Sigmoid colon (tissue), 7 donors: Measurements from ENCODE around the gene EPRS1. TPM values are rescaled to one million over a fixed set of nuclear protein-coding genes. Genes with fewer than 3 reads are reported as not detected.

ENCODE experiments used
- DNase-seq: peaks from one replicate; pipeline ENCODE4 v3.0.0-alpha.2; 2019
- H3K27ac ChIP-seq, 4 donors: fragments of 200-600 bp; sonication (generic); one replicate each; pipeline ENCODE4 v1.5.1; 2016 to 2019; ENCODE audit warnings: mild to moderate bottlenecking in 1 of 4
- H3K27me3 ChIP-seq, 3 donors: fragments of 200-600 bp; sonication (generic); one replicate each; pipeline ENCODE4 v1.5.1; 2019; ENCODE audit warnings: mild to moderate bottlenecking in 1 of 3
- H3K36me3 ChIP-seq, 4 donors: fragments of 200-600 bp; sonication (generic); one replicate each; pipeline ENCODE4 v1.5.1; 2016 to 2019
- H3K4me1 ChIP-seq, 4 donors: fragments of 200-600 bp; sonication (generic); one replicate each; pipeline ENCODE4 v1.5.1; 2017 to 2019
- H3K4me3 ChIP-seq, 4 donors: fragments of 200-600 bp; sonication (generic); one replicate each; pipeline ENCODE4 v1.5.1; 2017 to 2019; ENCODE audit warnings: mild to moderate bottlenecking in 2 of 4, moderate library complexity in 1 of 4
- H3K9me3 ChIP-seq, 4 donors: fragments of 200-600 bp in 3 of 4; sonication (generic) in 3 of 4; one replicate each; pipeline versions ENCODE4 v1.5.1 to v1.6.1; 2013 to 2019
- EP300 ChIP-seq, 4 donors: sonication (generic); formaldehyde crosslinking; IDR thresholded peaks; one replicate each; pipeline ENCODE4 v1.6.1; 2017; ENCODE audit warnings: antibody characterized with exemption in 4 of 4
- POLR2A ChIP-seq, 2 donors: fragments of 450-650 bp; IDR thresholded peaks; one replicate each; pipeline ENCODE4 v1.6.1; 2016; ENCODE audit warnings: antibody characterized with exemption in 2 of 2, mild to moderate bottlenecking in 2 of 2, moderate library complexity in 2 of 2
- WGBS, 2 donors: extraction: QIAGEN DNeasy Blood & Tissue Kit; methylation state at CpG; one replicate each; pipeline ENCODE4 v1.1.7; 2013; 5-methylcytosine and 5-hydroxymethylcytosine counted together
- intact Hi-C: fragments of 100-400 bp; cut with DNase I; formaldehyde crosslinking; loops from one replicate; pipeline ENCODE4 v1.15.1; 2023
- polyA plus RNA-seq, 3 donors: library from polyadenylated mRNA; stranded (reverse); fragments of 200-250 nt; gene quantifications; one replicate each; pipeline ENCODE4 v1.2.3, GENCODE V29; 2013
- total RNA-seq, 4 donors: library from RNA; depleted of rRNA; stranded (reverse); fragments of >200 nt; gene quantifications; one replicate each; pipeline ENCODE4 v1.1.0, GENCODE V29; 2016
- donor health status: healthy with polysubstance abuse.
- donor health status: Bipolar disorder and iron deficiency.
- donor health status: healthy.

The EPRS1 gene
- total and polyA plus RNA-seq, 7 donors, result 10.8 to 57.5 (median 47.8) TPM

- Histone ChIP-seq H3K9me3 (no peaks in the 10 kb centered on the region), H3K4me1 (no peaks in the 10 kb centered on the region), H3K27ac (no peak overlapping the region), H3K27me3 (no peaks in the 10 kb centered on the region), H3K4me3 (no peak overlapping the region), H3K36me3 (peaks cover 7 to 96% (median 53%) of the 10 kb centered on the region in 4 donors)
- no peak for TF ChIP-seq EP300 (IDR thresholded peaks at IDR 0.05)
- no peak for TF ChIP-seq POLR2A (IDR thresholded peaks at IDR 0.05)
- no peak for DNase-seq
- 68 to 83% methylated on average over 4 of the region's 4 CpGs for WGBS, 2 donors
- intact Hi-C loops, result no loop called here
Measured at GRCh38 chr1:219999821-220000220, 46.5 kb downstream of the EPRS1 start.

Other genes with a start within 250 kb of the EPRS1 start
- under 1 TPM in 1 of 4 donors, not detected in 3; 0.68 TPM for gene SLC30A10, start 117.9 kb downstream of the EPRS1 start, total RNA-seq
- gene SLC30A10, start 117.9 kb downstream of the EPRS1 start, polyA plus RNA-seq, result 1 to 10 TPM; 2.4 to 7.9 (median 4.6) TPM
- 10 to 100 TPM; 13.3 to 19.7 (median 16.8) TPM for gene BPNT1, start 43.3 kb upstream of the EPRS1 start, total RNA-seq
- gene BPNT1, start 43.3 kb upstream of the EPRS1 start, polyA plus RNA-seq, result 10 to 100 TPM; 43.3 to 92.9 (median 52.9) TPM
- gene IARS2, start 47.6 kb upstream of the EPRS1 start, total RNA-seq, result 10 to 100 TPM; 43.7 to 57.1 (median 49.2) TPM
- gene IARS2, start 47.6 kb upstream of the EPRS1 start, polyA plus RNA-seq, result 10 to 100 TPM; 21.3 to 51.6 (median 24.0) TPM
- gene RAB3GAP2, start 225.9 kb upstream of the EPRS1 start, total RNA-seq, result 10 to 100 TPM; 22.7 to 31.6 (median 25.6) TPM
- gene RAB3GAP2, start 225.9 kb upstream of the EPRS1 start, polyA plus RNA-seq, result 10 to 100 TPM in 1 of 3 donors, 1 to 10 TPM in 2; 3.0 to 10.2 (median 4.2) TPM